ENCODE results near the gene FKBP8.

FKBP8 gene

GRCh38 chr19:18491995-18492953, 51.1 kb downstream of the FKBP8 start:
- H3K4me1 Mint-ChIP-seq: peaks cover 74% of the 10 kb centered on the region
- H3K36me3 Mint-ChIP-seq: peaks cover 6% of the 10 kb centered on the region
- H3K4me3 Mint-ChIP-seq: no peak overlapping the region
- H3K27me3 Mint-ChIP-seq: no peaks in the 10 kb centered on the region
- no peak for ATAC-seq
- H3K27ac Mint-ChIP-seq: no peak overlapping the region
- H3K9me3 Mint-ChIP-seq: no peaks in the 10 kb centered on the region

DNA sequence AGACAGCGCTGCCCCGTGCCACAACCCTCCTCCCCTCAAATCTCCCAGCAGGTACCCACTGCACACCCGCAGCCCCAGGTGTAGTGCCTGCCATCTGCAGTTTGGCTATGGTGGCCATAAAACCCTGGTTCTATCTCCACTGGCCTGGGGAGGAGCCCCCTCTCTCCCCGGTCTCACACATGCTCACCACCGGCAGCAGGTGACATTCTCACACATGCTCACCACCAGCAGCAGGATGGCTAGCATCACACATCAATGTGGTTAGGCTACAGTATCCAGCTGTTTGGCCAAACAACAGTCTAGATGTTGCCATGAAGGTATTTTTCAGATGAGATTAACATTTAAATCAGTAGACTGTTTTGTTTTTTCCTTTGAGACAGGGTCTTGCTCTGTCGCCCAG, 52.6 kb downstream of the FKBP8 start:
- H3K36me3 Mint-ChIP-seq: peaks cover 6% of the 10 kb centered on the region
- no peak for ATAC-seq
- no peaks in the 10 kb centered on the region for H3K27me3 Mint-ChIP-seq
- H3K27ac Mint-ChIP-seq: no peak overlapping the region
- H3K9me3 Mint-ChIP-seq: no peaks in the 10 kb centered on the region
- peaks cover 74% of the 10 kb centered on the region for H3K4me1 Mint-ChIP-seq
- H3K4me3 Mint-ChIP-seq: no peak overlapping the region

- peaks cover 6% of the 10 kb centered on the region for H3K36me3 Mint-ChIP-seq
- no peaks in the 10 kb centered on the region for H3K27me3 Mint-ChIP-seq
- ATAC-seq: no peak
- no peak overlapping the region for H3K4me3 Mint-ChIP-seq
- no peak overlapping the region for H3K27ac Mint-ChIP-seq
- H3K4me1 Mint-ChIP-seq: peaks cover 74% of the 10 kb centered on the region
- no peaks in the 10 kb centered on the region for H3K9me3 Mint-ChIP-seq
Measured at GRCh38 chr19:18489627-18490184, 53.7 kb downstream of the FKBP8 start.

GRCh38 chr19:18488838-18489626, 54.3 kb downstream of the FKBP8 start:
- H3K4me1 Mint-ChIP-seq: peaks cover 74% of the 10 kb centered on the region
- no peak for ATAC-seq
- H3K27me3 Mint-ChIP-seq: no peaks in the 10 kb centered on the region
- no peaks in the 10 kb centered on the region for H3K9me3 Mint-ChIP-seq
- H3K4me3 Mint-ChIP-seq: no peak overlapping the region
- H3K27ac Mint-ChIP-seq: no peak overlapping the region
- peaks cover 6% of the 10 kb centered on the region for H3K36me3 Mint-ChIP-seq

DNA sequence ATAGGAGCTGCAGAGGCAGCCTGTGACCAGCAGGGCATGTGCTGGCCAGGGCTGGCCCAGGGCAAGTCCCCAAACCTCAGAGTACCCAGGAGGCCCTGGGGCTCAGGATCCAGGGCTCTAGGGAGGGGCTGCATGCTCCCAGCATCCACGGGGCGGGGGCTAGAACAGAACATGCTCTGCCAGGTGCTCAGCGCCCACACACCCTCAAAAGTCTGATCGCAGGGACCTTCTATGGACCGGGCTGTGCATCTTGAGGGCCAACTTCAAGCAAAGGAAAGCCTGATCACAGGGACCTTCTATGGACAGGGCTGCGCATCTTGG, 55.0 kb downstream of the FKBP8 start:
- Mint-ChIP-seq H3K27ac (no peak overlapping the region), H3K36me3 (peaks cover 6% of the 10 kb centered on the region), H3K9me3 (no peaks in the 10 kb centered on the region), H3K27me3 (no peaks in the 10 kb centered on the region), H3K4me3 (no peak overlapping the region), H3K4me1 (peaks cover 74% of the 10 kb centered on the region)
- no peak for ATAC-seq

GRCh38 chr19:18487576-18488402, 55.6 kb downstream of the FKBP8 start:
- Mint-ChIP-seq H3K27me3 (no peaks in the 10 kb centered on the region), H3K4me3 (no peak overlapping the region), H3K9me3 (no peaks in the 10 kb centered on the region), H3K4me1 (peaks cover 80% of the 10 kb centered on the region), H3K27ac (no peak overlapping the region), H3K36me3 (peaks cover 11% of the 10 kb centered on the region)
- ATAC-seq: no peak

- Mint-ChIP-seq H3K4me3 (no peak overlapping the region), H3K27ac (no peak overlapping the region)
- no peak for ATAC-seq
Measured at GRCh38 chr19:18486746-18487145, 56.6 kb downstream of the FKBP8 start.

DNA sequence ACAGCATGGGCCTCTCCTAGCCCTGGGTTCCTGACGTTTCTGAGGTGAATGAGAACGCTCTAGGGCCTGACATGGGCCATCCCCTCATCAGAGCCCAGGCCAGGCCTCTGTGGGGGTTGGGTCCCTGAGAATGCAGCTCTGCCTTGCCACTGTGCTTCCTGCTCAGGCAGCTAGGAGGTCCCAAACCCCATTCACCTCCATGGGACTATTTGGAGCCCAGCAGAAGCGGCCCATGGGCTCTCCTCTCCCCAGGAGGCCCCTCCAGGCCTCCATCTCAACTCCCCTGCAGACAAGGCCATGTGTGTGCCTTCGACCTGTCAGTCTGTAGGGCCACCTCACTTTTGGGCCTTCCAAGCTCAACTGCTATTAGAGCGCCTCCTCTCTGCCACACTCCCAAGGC, 58.4 kb downstream of the FKBP8 start:
- H3K36me3 Mint-ChIP-seq: peaks cover 12% of the 10 kb centered on the region
- peaks cover 89% of the 10 kb centered on the region for H3K4me1 Mint-ChIP-seq
- no peak overlapping the region for H3K4me3 Mint-ChIP-seq
- peak overlapping the region; percentile 40 for H3K27ac Mint-ChIP-seq
- ATAC-seq: no peak
- no peaks in the 10 kb centered on the region for H3K9me3 Mint-ChIP-seq
- H3K27me3 Mint-ChIP-seq: no peaks in the 10 kb centered on the region

More at GRCh38 chr19:18486746-18487145, 56.6 kb downstream of the FKBP8 start:
- H3K4me1 Mint-ChIP-seq: peaks cover 81% of the 10 kb centered on the region
- H3K27me3 Mint-ChIP-seq: no peaks in the 10 kb centered on the region
- H3K9me3 Mint-ChIP-seq: no peaks in the 10 kb centered on the region
- peaks cover 8% of the 10 kb centered on the region for H3K36me3 Mint-ChIP-seq

GRCh38 chr19:18483119-18483890, 60.1 kb downstream of the FKBP8 start:
- no peaks in the 10 kb centered on the region for H3K9me3 Mint-ChIP-seq
- peak overlapping the region; percentile 62 for H3K27ac Mint-ChIP-seq
- H3K27me3 Mint-ChIP-seq: no peaks in the 10 kb centered on the region
- H3K4me1 Mint-ChIP-seq: peaks cover 89% of the 10 kb centered on the region
- H3K4me3 Mint-ChIP-seq: no peak overlapping the region
- ATAC-seq: no peak
- peaks cover 12% of the 10 kb centered on the region for H3K36me3 Mint-ChIP-seq
